Measurements from ENCODE around the gene BRD1.
"Not testable (repeated sequence)": the region's sequence is repeated elsewhere in the genome, so short reads cannot be mapped to it uniquely, and the experiment has no call there.

BRD1 gene

GRCh38 chr22:49824185-49824925 lies 3.3 kb downstream of the BRD1 start:
- DNase-seq (ENCODE audit: low read depth in 1 of 2, low spot score in 1 of 2): no peak

GRCh38 chr22:49823289-49824045 lies 4.2 kb downstream of the BRD1 start:
- H3K4me3 ChIP-seq (replicated peaks; ENCODE audit: insufficient read depth, low read length): no peak overlapping the region
- no peak for DNase-seq (ENCODE audit: low read depth in 1 of 2, low spot score in 1 of 2)
- TF ChIP-seq GABPA (IDR thresholded peaks at IDR 0.05; ENCODE audit: low read depth) (no peak), SPI1 (IDR thresholded peaks at IDR 0.05; ENCODE audit: borderline replicate concordance, low read depth) (no peak)
- TF ChIP-seq, protein P1, sequence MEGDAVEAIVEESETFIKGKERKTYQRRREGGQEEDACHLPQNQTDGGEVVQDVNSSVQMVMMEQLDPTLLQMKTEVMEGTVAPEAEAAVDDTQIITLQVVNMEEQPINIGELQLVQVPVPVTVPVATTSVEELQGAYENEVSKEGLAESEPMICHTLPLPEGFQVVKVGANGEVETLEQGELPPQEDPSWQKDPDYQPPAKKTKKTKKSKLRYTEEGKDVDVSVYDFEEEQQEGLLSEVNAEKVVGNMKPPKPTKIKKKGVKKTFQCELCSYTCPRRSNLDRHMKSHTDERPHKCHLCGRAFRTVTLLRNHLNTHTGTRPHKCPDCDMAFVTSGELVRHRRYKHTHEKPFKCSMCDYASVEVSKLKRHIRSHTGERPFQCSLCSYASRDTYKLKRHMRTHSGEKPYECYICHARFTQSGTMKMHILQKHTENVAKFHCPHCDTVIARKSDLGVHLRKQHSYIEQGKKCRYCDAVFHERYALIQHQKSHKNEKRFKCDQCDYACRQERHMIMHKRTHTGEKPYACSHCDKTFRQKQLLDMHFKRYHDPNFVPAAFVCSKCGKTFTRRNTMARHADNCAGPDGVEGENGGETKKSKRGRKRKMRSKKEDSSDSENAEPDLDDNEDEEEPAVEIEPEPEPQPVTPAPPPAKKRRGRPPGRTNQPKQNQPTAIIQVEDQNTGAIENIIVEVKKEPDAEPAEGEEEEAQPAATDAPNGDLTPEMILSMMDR (IDR thresholded peaks at IDR 0.05; ENCODE audit: insufficient read depth, low read length): no peak

More at GRCh38 chr22:49824185-49824925, 3.3 kb downstream of the BRD1 start:
- no peaks in the 10 kb centered on the region for H3K27me3 ChIP-seq (ENCODE audit: insufficient read depth, poor library complexity, severe bottlenecking)
- TF ChIP-seq GABPA (IDR thresholded peaks at IDR 0.05; ENCODE audit: low read depth) (no peak), POLR2AphosphoS5 (IDR thresholded peaks at IDR 0.05; ENCODE audit: low read depth) (no peak), SPI1 (IDR thresholded peaks at IDR 0.05; ENCODE audit: borderline replicate concordance, low read depth) (no peak)
- TF ChIP-seq, protein P1 (IDR thresholded peaks at IDR 0.05; ENCODE audit: insufficient read depth, low read length): no peak
- TF ChIP-seq, protein P2, sequence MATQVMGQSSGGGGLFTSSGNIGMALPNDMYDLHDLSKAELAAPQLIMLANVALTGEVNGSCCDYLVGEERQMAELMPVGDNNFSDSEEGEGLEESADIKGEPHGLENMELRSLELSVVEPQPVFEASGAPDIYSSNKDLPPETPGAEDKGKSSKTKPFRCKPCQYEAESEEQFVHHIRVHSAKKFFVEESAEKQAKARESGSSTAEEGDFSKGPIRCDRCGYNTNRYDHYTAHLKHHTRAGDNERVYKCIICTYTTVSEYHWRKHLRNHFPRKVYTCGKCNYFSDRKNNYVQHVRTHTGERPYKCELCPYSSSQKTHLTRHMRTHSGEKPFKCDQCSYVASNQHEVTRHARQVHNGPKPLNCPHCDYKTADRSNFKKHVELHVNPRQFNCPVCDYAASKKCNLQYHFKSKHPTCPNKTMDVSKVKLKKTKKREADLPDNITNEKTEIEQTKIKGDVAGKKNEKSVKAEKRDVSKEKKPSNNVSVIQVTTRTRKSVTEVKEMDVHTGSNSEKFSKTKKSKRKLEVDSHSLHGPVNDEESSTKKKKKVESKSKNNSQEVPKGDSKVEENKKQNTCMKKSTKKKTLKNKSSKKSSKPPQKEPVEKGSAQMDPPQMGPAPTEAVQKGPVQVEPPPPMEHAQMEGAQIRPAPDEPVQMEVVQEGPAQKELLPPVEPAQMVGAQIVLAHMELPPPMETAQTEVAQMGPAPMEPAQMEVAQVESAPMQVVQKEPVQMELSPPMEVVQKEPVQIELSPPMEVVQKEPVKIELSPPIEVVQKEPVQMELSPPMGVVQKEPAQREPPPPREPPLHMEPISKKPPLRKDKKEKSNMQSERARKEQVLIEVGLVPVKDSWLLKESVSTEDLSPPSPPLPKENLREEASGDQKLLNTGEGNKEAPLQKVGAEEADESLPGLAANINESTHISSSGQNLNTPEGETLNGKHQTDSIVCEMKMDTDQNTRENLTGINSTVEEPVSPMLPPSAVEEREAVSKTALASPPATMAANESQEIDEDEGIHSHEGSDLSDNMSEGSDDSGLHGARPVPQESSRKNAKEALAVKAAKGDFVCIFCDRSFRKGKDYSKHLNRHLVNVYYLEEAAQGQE (IDR thresholded peaks at IDR 0.05; ENCODE audit: insufficient replicate concordance, low read depth): no peak
- H3K27ac ChIP-seq (replicated peaks): no peak overlapping the region
- no peak overlapping the region for H3K4me3 ChIP-seq (replicated peaks; ENCODE audit: insufficient read depth, low read length)

GRCh38 chr22:49821741-49822140 lies 5.9 kb downstream of the BRD1 start:
- H3K27me3 ChIP-seq (ENCODE audit: insufficient read depth, poor library complexity, severe bottlenecking); DNase-seq (ENCODE audit: low read depth in 1 of 2, low spot score in 1 of 2); H3K27ac ChIP-seq (replicated peaks); H3K4me3 ChIP-seq (replicated peaks; ENCODE audit: insufficient read depth, low read length): not testable (repeated sequence)

More at GRCh38 chr22:49823289-49824045, 4.2 kb downstream of the BRD1 start:
- no peak overlapping the region for H3K27ac ChIP-seq (replicated peaks)
- H3K27me3 ChIP-seq (ENCODE audit: insufficient read depth, poor library complexity, severe bottlenecking): no peaks in the 10 kb centered on the region

DNA sequence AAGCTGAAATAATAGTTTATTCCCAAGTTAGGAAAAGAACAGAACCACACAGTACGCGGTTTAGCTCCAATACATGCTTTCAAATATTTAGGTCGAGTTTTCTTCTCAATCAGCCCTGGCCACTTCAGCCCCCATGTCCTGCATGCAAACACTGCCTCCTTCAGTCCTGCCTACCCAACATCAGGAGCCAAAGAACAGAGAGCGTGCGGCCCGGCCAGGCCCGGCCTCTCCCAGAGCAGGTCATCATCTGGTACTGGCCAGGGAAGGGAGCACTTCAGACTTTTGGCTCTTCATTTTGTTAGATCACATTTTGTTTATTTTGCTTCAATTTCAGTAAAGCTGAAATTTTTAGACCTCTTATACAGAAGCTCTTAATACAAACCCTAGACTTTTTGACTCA lies 6.7 kb downstream of the BRD1 start:
- no peak for TF ChIP-seq SPI1 (IDR thresholded peaks at IDR 0.05; ENCODE audit: borderline replicate concordance, low read depth)
- no peak for TF ChIP-seq GABPA (IDR thresholded peaks at IDR 0.05; ENCODE audit: low read depth)
- TF ChIP-seq, protein P1 (IDR thresholded peaks at IDR 0.05; ENCODE audit: insufficient read depth, low read length): no peak
- TF ChIP-seq, protein P2 (IDR thresholded peaks at IDR 0.05; ENCODE audit: insufficient replicate concordance, low read depth): no peak
- TF ChIP-seq POLR2AphosphoS5 (IDR thresholded peaks at IDR 0.05; ENCODE audit: low read depth): no peak
- Histone ChIP-seq H3K4me3 (replicated peaks; ENCODE audit: insufficient read depth, low read length) (no peak overlapping the region), H3K27ac (replicated peaks) (no peak overlapping the region), H3K27me3 (ENCODE audit: insufficient read depth, poor library complexity, severe bottlenecking) (no peaks in the 10 kb centered on the region)
- no peak for DNase-seq (ENCODE audit: low read depth in 1 of 2, low spot score in 1 of 2)
